Measurements from ENCODE around the gene INTS6.
"Not testable (repeated sequence)": the region's sequence is repeated elsewhere in the genome, so short reads cannot be mapped to it uniquely, and the experiment has no call there.

The INTS6 gene

GRCh38 chr13:51453959-51454703 is 1.3 kb upstream of the INTS6 start:
- DNase-seq, result peak; percentile 47

- DNase-seq, result peak; percentile 81
These were observed 547 bp upstream of the INTS6 start for GRCh38 chr13:51453207-51453958.

- peak; percentile 87 for DNase-seq
These were observed 1.1 kb downstream of the INTS6 start for GRCh38 chr13:51451467-51452360.

- DNase-seq, result no peak
These were observed 1.7 kb downstream of the INTS6 start for GRCh38 chr13:51451134-51451466.

DNA sequence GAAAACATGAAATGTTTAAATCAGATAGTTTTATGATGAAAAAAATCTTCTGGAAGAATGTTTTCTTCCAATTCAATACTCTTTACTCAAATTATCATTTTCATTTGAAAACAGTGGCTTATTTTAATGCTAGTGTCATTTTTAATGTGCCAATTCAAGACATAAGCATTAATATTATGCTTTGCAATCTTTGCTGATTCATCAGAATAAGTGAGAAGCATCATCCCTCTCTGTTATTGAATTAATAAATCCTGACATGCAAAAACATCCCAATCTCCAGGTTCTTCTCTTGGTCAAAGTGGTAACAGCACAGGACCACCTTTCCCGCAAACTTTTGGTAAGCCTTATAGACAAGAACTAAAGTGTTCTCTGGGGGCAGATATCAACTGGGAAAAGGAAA is 3.8 kb downstream of the INTS6 start:
- DNase-seq, result no peak

- DNase-seq, result peak; percentile 10
These were observed 7.9 kb downstream of the INTS6 start for GRCh38 chr13:51444922-51445321.

DNA sequence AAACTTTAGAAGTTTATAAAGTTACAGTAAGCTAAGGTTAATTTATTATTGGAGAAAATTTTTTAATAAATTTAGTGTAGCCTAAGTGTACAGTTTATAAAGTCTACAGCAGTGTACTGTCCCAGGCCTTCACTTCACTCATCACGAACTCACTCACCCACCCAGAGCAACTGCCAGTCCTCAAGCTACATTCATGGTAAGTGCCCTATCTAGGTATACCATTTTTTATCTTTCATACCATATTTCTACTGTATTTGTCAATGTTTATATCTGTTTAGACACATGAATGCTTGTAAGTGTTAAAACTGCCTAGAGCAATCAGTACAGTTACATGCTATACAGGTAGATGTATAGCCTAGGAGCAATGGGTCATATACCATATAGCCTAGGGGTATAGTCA is 12.5 kb downstream of the INTS6 start:
- no peak for DNase-seq

DNA sequence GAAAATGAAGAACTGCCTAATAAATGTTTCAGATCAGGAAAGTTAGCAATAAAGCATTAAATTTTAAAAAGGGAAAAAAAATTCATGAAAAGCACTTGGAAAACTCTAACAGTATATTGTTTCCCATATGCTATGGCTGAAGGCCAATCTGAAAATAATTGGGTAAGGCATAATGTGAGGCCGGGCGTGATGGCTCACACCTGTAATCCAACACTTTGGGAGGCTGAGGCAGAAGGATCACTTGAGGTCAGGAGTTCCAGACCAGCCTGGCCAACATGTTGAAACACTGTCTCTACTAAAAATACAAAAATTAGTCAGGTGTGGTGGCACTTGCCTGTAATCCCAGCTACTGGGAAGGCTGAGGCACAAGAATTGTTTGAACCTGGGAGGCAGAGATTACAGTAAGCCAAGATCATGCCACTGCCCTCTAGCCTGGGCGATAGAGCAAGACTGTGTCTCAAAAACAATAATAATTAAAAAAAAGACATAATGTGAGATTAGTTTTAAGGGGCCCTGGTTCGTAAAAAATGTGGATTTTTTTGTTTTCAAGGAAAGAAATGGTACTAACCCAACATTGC is 15.2 kb downstream of the INTS6 start:
- no peak for DNase-seq

DNA sequence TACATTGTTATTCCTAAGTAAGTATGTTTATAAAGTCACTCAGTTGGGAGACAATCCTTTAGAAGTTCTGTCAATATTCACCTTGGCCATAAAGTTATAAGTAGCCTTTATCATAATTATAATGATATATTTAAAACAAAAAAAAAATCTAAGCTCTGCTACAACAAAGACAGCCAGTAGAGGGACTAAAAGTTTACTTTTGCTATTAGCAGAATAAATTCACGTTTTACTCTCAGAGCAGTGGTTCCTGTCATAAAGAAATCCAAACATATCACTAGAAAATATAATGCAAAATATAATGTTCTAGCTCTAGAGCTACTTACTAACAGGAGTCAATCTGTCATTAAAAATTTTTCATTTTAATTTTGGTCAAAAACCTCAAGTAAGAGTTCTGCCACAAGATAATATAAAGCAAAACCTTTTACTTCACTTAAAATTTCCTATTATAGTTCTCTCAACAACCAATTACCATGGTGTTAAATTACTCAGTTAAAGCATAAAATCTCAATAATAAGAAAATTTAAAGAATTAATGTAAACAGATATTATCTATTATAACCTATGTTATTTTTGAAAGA is 17.7 kb downstream of the INTS6 start:
- no peak for DNase-seq

DNA sequence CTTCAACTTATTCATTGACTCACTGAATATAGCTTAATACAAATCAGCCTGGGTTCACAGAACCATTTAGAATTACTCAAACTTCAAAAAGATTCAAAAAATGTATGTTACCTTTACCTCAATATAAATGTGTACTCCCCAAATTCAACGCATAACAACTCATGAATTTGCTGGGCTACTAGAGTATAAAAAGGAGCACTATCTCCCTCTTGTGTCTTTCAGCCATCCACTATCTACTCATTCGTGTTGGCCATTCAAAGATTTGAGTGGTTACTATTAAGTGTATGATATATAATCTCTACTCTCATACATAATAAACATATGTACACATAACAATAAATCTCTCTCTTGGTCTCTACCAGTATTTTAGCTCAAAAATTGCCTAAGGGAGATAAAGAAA is 20.3 kb downstream of the INTS6 start:
- DNase-seq, result no peak

GRCh38 chr13:51426982-51427381 is 25.9 kb downstream of the INTS6 start:
- no peak for DNase-seq

- DNase-seq, result no peak
These were observed 27.3 kb downstream of the INTS6 start for GRCh38 chr13:51425410-51426042.

GRCh38 chr13:51423766-51424165 is 29.1 kb downstream of the INTS6 start:
- no peak for DNase-seq

DNA sequence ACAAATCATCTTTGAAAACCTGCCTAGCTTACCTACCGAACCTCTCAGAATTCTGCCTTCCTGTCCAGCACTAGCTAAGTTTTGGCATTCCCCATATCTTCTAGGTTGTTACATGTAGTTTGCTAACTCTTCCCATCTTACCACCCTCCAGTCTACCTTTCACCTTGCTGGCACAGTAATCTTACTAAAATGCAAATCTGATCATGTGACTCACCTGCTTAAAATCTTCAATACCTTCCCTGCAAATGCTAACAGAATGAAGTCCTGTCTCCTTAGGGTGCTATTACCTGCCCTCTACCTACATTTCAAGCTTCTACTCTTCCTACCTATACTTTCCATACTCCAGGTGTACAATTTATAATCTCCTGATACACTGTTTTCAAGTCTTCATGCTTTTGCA is 30.4 kb downstream of the INTS6 start:
- DNase-seq, result no peak

DNA sequence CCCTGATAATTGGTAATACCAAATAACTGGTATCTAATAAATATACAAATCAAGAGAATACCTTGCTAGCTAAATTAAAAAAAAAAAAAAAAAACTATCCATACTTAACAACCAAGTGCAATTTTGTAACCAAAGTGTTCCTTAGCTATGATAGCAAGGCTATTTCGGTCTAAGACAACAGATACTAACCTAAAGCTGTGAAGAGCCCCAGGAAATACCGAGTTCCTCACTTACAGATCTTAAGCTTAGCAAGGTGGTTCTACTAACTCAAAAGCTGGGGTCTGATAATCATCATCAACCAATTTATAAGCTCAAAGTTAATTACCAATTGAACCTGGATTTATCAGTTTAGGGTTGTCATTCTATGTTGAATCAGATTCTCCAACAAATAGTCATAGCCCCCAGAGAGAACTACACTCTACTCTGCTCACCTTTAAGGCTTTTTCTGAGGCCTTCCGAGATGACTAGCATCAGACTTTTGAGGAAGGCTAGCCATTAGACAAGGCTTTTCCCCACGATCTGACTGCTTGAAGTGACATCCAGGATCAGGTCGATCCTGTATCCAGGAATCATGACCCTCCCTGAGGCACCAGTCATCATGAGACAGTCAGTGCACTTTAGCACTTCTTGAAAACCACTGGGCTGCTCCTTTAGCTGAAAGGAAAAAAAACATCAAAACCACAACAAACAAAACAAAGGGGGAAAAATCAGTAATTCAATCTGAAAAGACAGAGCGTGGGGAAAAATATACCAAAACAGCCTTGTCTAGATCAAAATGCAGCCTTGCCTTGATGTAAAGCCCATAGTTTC is 31.9 kb downstream of the INTS6 start:
- peak; percentile 8 for DNase-seq

DNA sequence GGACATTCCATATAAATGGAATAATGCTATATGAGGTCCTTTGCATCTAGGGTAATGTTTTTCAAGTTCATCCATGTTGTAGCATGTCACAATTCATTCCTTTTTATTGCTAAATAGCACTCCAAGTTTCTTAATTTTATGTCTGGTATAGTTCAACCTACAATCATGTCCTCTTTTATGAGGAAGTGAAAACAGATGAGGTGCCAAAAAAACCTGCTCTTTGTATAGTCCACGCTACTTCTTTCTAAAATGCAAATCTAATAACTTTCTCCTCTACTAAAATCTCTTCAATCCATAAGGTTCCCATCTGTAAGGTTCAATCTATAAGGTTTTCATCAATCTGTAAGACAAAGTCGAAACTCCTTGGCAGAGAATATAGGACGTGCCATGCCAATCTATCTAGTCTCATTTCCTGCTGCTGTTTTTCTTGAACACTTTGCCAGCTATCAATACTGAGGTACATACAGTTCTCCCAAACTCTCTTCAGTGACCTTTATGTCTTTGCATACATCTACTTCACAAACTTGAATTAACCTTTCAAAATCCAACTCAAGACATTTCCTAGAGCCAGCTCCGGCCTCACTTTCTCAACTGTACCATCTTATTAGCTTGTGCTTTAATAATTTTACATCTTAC is 33.7 kb downstream of the INTS6 start:
- DNase-seq, result no peak

DNA sequence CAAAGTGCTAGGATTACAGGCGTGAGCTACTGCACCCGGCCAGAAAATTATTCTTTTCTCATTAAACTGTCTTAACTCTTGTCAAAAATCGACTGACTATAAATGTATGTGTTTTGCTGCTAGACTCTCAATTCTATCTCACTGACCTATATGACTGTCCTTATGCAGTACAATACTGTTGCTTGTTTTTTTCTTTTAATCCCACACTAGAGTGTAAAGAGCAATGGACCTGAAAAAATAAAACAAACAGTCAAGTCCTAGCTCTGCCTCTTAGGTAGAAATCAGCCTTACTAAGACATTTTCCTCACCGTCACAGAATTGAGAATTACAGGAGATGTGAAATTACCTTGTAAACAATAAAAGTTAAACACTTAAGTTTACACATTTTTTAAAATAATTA is 35.1 kb downstream of the INTS6 start:
- no peak for DNase-seq

DNA sequence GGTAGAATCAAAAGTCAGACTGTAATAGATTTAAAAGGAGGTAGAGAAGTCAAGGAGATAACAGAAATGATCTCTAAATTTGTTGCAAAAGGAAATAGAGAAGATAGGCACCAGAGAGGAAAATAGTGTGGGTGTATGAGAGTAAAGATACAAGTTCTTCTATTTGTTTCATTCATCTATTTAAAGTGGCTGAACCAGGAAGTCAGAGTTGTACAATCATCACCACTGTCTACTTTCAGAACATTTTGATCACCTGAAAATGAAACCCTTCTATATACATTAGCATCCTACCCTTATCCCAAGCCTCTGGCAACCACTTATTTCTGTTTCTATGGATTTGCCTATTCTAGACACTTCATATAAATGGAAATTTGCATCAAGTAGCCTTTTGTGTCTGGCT is 36.7 kb downstream of the INTS6 start:
- no peak for DNase-seq

GRCh38 chr13:51415339-51415738 is 37.5 kb downstream of the INTS6 start:
- DNase-seq, result not testable (repeated sequence)

GRCh38 chr13:51412431-51412830 is 40.4 kb downstream of the INTS6 start:
- no peak for DNase-seq

- no peak for DNase-seq
These were observed 47.7 kb downstream of the INTS6 start for GRCh38 chr13:51405176-51405575.

Data from activated CD4-positive, alpha-beta T cell treated with anti-CD3 and anti-CD28 coated beads, Interleukin-2, Interleukin-6, amounts not matched to agents 100 ng/mL and 50 ng/mL, durations not matched to agents 16 hours and 8 hours (primary cell).